SK-N-MC (cell line): ENCODE data around the gene TBC1D25.

Source experiments
- EZH2 ChIP-seq: fragments of 200-600 bp; sonication (generic); IDR thresholded peaks from one replicate; pipeline ENCODE4 v1.6.1; 2017; ENCODE audit warnings: antibody characterized with exemption
- POLR2AphosphoS5 ChIP-seq: IDR thresholded peaks from 2 replicates; pipeline ENCODE4 v1.6.1; 2012; ENCODE audit warnings: mild to moderate bottlenecking, low read depth, low read length, borderline replicate concordance

GRCh38 chrX:48497871-48498270 lies 41.6 kb upstream of the TBC1D25 start:
- TF ChIP-seq POLR2AphosphoS5 (no peak), EZH2 (no peak)
